ENCODE data around the gene ABCD1. TPM values are rescaled to one million over a fixed set of nuclear protein-coding genes. Genes with fewer than 3 reads are reported as not detected.
A peak's percentile ranks its signal among the peaks of the same experiment; 100 is the strongest.
"Not testable (repeated sequence)": the region's sequence is repeated elsewhere in the genome, so short reads cannot be mapped to it uniquely, and the experiment has no call there.

ABCD1 gene
- total RNA-seq, 2 experiments from 2014 or later = 8.6 to 9.2 TPM

DNA sequence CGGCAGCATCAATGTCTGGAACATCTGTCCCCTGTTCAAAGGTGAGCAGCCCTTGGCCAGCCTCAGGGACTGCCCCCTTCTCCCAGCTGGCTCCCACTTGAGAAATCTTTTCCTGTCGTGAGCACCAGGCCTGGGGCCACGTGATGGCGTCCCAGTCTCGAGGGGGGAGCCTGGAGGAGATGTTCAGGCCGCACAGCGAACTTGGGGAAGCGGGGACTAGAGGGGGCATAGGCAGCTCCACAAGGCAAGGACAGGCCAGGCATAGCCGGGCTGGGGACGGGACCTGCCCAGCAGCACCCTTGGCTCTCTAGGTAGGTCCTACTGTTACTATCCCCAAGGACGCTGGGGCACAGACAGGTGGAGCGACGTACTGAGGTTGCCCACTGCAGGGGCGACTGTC, 34.2 kb upstream of the ABCD1 start:
- Mint-ChIP-seq H3K36me3 (ENCODE audit: low read depth) (no peaks in the 10 kb centered on the region), H3K27ac (no peak overlapping the region), H3K27me3 (peaks cover 7% of the 10 kb centered on the region), H3K4me1 (ENCODE audit: low read depth) (no peaks in the 10 kb centered on the region), H3K9me3 (no peaks in the 10 kb centered on the region), H3K4me3 (no peak overlapping the region)
- Histone ChIP-seq H3K27ac (ENCODE audit: low read depth in 1 of 2, low read length in 2 of 2) (no peak overlapping the region), H3K4me1 (ENCODE audit: insufficient read depth, low read length) (peaks cover 6% of the 10 kb centered on the region), H3K27me3 (ENCODE audit: control insufficient read depth in 1 of 2, insufficient read depth in 2 of 2, low read length in 2 of 2) (peaks cover 0 to 3% of the 10 kb centered on the region in 2 experiments), H3K9me3 (ENCODE audit: control insufficient read depth in 1 of 2, insufficient read depth in 1 of 2, low read length in 2 of 2) (no peaks in the 10 kb centered on the region), H3K4me3 (ENCODE audit: low read length) (no peak overlapping the region), H3K36me3 (ENCODE audit: insufficient read depth, low read length) (no peaks in the 10 kb centered on the region)
- CTCF ChIA-PET = no interaction called here
- no peak for ATAC-seq (ENCODE audit: poor library complexity)
- no peak for TF ChIP-seq CTCF (IDR thresholded peaks at IDR 0.05)
- intact Hi-C loops (cut with DNase I, micrococcal nuclease) = no loop called here
- POLR2A ChIA-PET = no interaction called here
- DNase-seq = no peak

DNA sequence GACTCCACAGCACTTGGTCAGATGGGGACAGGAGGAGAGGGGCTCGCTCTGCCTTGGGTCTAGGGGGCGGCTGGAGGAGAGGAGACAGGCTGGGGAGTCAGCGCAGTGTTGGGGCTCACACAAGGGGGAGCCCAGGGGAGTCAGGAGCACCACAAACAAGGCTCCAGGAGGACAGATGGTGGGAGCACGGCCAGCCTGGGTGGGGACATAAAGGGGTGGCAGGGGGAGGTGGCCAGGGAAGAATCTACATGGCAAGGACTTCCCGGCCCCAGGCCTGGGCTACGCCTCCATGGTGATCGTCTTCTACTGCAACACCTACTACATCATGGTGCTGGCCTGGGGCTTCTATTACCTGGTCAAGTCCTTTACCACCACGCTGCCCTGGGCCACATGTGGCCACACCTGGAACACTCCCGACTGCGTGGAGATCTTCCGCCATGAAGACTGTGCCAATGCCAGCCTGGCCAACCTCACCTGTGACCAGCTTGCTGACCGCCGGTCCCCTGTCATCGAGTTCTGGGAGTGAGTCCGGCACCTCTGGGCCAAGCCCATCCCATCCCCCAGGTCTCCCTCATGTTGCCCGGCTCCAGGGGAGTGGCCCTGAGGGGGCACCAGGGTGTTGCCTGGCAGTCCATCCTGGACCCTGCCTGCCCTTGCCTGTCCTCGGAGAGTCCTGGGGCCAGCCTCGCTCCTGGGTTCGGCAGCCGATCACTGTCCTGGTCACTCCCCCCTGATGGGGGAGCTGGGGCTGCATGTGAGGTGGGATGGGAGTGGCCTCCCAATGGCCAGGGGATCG, 33.4 kb upstream of the ABCD1 start:
- H3K27ac Mint-ChIP-seq; DNase-seq; H3K9me3 Mint-ChIP-seq; H3K27me3 ChIP-seq (ENCODE audit: control insufficient read depth in 1 of 2, insufficient read depth in 2 of 2, low read length in 2 of 2); H3K4me3 ChIP-seq (ENCODE audit: low read length); H3K27ac ChIP-seq (ENCODE audit: low read depth in 1 of 2, low read length in 2 of 2); intact Hi-C loops (cut with DNase I, micrococcal nuclease); H3K36me3 Mint-ChIP-seq (ENCODE audit: low read depth); CTCF ChIA-PET; H3K27me3 Mint-ChIP-seq; H3K4me1 Mint-ChIP-seq (ENCODE audit: low read depth); H3K9me3 ChIP-seq (ENCODE audit: control insufficient read depth in 1 of 2, insufficient read depth in 1 of 2, low read length in 2 of 2); H3K36me3 ChIP-seq (ENCODE audit: insufficient read depth, low read length); POLR2A ChIA-PET; ATAC-seq (ENCODE audit: poor library complexity); H3K4me1 ChIP-seq (ENCODE audit: insufficient read depth, low read length): not testable (repeated sequence)
- H3K4me3 Mint-ChIP-seq = peak overlapping the region; percentile 51

GRCh38 chrX:153692003-153692402, 32.7 kb upstream of the ABCD1 start:
- H3K4me3 Mint-ChIP-seq = no peak overlapping the region
- CTCF ChIA-PET = no interaction called here
- no peak for TF ChIP-seq CTCF (IDR thresholded peaks at IDR 0.05)
- H3K27me3 Mint-ChIP-seq = no peaks in the 10 kb centered on the region
- H3K27ac Mint-ChIP-seq = no peak overlapping the region
- intact Hi-C loops (cut with DNase I, micrococcal nuclease) = no loop called here
- H3K4me1 Mint-ChIP-seq (ENCODE audit: low read depth) = no peaks in the 10 kb centered on the region
- ATAC-seq (ENCODE audit: poor library complexity) = no peak
- Histone ChIP-seq H3K9me3 (ENCODE audit: control insufficient read depth in 1 of 2, insufficient read depth in 1 of 2, low read length in 2 of 2) (no peaks in the 10 kb centered on the region), H3K4me1 (ENCODE audit: insufficient read depth, low read length) (peaks cover 6% of the 10 kb centered on the region), H3K4me3 (ENCODE audit: low read length) (no peak overlapping the region), H3K27me3 (ENCODE audit: control insufficient read depth in 1 of 2, insufficient read depth in 2 of 2, low read length in 2 of 2) (peaks cover 0 to 3% of the 10 kb centered on the region in 2 experiments), H3K27ac (ENCODE audit: low read depth in 1 of 2, low read length in 2 of 2) (no peak overlapping the region), H3K36me3 (ENCODE audit: insufficient read depth, low read length) (peaks cover under 1% of the 10 kb centered on the region)
- H3K9me3 Mint-ChIP-seq = no peaks in the 10 kb centered on the region
- POLR2A ChIA-PET = no interaction called here
- no peak for DNase-seq
- peaks cover 7% of the 10 kb centered on the region for H3K36me3 Mint-ChIP-seq (ENCODE audit: low read depth)

Data from CD4-positive, alpha-beta T cell (primary cell).